OCI-LY1 (cell line): ENCODE measurements around the gene LASP1NB.
"Not testable (repeated sequence)": the region's sequence is repeated elsewhere in the genome, so short reads cannot be mapped to it uniquely, and the experiment has no call there.

Experiments used
- EZH2 ChIP-seq: fragments of 200-600 bp; sonication (generic), shearing (Covaris generic); IDR thresholded peaks from 2 replicates; pipeline ENCODE4 v1.8.0; 2017; ENCODE audit warnings: borderline replicate concordance, mixed run types, mild to moderate bottlenecking, antibody characterized with exemption, low read length, moderate library complexity, mixed read lengths
- TF ChIP-seq, protein P1 (sequence below): fragments of 200-600 bp; sonication (generic), shearing (Covaris generic); IDR thresholded peaks from 2 replicates; pipeline ENCODE4 v1.5.1; 2017; ENCODE audit warnings: mild to moderate bottlenecking, antibody characterized with exemption, low read length, moderate library complexity, mixed read lengths

DNA sequence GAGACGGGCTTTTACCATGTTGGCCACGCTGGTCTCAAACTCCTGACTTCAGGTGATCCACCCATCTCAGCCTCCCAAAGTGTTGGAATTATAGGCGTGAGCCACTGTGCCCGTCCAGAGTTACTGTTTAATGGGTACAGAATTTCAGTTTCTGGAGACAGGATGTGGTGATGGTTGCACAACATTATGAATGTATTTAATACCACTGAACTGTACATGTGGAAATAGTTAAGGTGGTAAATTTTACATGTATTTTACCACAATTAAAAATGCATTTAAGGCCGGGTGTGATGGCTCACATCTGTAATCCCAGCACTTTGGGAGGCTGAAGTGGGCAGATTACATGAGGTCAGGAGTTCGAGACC is 50.8 kb downstream of the LASP1NB start:
- TF ChIP-seq EZH2, result not testable (repeated sequence)
- TF ChIP-seq, protein P1, sequence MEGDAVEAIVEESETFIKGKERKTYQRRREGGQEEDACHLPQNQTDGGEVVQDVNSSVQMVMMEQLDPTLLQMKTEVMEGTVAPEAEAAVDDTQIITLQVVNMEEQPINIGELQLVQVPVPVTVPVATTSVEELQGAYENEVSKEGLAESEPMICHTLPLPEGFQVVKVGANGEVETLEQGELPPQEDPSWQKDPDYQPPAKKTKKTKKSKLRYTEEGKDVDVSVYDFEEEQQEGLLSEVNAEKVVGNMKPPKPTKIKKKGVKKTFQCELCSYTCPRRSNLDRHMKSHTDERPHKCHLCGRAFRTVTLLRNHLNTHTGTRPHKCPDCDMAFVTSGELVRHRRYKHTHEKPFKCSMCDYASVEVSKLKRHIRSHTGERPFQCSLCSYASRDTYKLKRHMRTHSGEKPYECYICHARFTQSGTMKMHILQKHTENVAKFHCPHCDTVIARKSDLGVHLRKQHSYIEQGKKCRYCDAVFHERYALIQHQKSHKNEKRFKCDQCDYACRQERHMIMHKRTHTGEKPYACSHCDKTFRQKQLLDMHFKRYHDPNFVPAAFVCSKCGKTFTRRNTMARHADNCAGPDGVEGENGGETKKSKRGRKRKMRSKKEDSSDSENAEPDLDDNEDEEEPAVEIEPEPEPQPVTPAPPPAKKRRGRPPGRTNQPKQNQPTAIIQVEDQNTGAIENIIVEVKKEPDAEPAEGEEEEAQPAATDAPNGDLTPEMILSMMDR, result not testable (repeated sequence)
